Caco-2 (cell line): Measurements from ENCODE around the gene SDCBP2. TPM values are rescaled to one million over a fixed set of nuclear protein-coding genes. Genes with fewer than 3 reads are reported as not detected.

Experiments used
- BruUV-seq: library from RNA; stranded (reverse); fragments of 400-500 nt; replicated peaks from 2 replicates; lab custom pipeline; 2021; lab: Mats Ljungman, UMichigan
- CTCF ChIA-PET: fragments of 300-600 bp; sonication (Branson Sonifier 250); formaldehyde crosslinking; loops from one replicate; lab custom pipeline; 2022; ENCODE audit warnings: antibody characterized with exemption; lab: Charles Lee
- POLR2A ChIA-PET: fragments of 300-600 bp; sonication (Branson Sonifier 250); formaldehyde crosslinking; loops from one replicate; lab custom pipeline; 2022; ENCODE audit warnings: antibody characterized with exemption; lab: Charles Lee
- DNase-seq, 2 experiments: peaks; one replicate each; pipeline versions ENCODE4 v3.0.0 to v3.0.0-alpha.2; 2020 to 2022
- H3K27me3 ChIP-seq: replicated peaks from 2 replicates; pipeline ENCODE4 v1.6.0; 2011; ENCODE audit warnings: low read length; ENCODE audit not compliant: control insufficient read depth, insufficient read depth
- H3K36me3 ChIP-seq: 2 replicates; pipeline ENCODE4 v1.5.1; 2011; ENCODE audit warnings: low read length; ENCODE audit not compliant: control insufficient read depth, insufficient read depth
- H3K4me1 ChIP-seq: fragments of 250-450 bp; sonication (Bioruptor Pico); 2 replicates; pipeline ENCODE4 v1.5.1; 2020; ENCODE audit warnings: mild to moderate bottlenecking
- H3K4me3 ChIP-seq: 2 replicates; pipeline ENCODE4 v1.5.1; 2011; ENCODE audit warnings: low read depth, mild to moderate bottlenecking, control low read depth, low read length
- H3K9me3 ChIP-seq: fragments of 250-450 bp; sonication (Bioruptor Pico); 2 replicates; pipeline ENCODE4 v1.5.1; 2020; ENCODE audit warnings: mild to moderate bottlenecking, moderate library complexity
- H3K27ac Mint-ChIP-seq: one replicate; pipeline ENCODE4 v1.8.0; 2022; ENCODE audit warnings: mixed read lengths; ENCODE audit not compliant: unreplicated experiment
- H3K27me3 Mint-ChIP-seq: one replicate; pipeline ENCODE4 v1.8.0; 2022; ENCODE audit warnings: mixed read lengths; ENCODE audit not compliant: insufficient read depth, unreplicated experiment
- H3K36me3 Mint-ChIP-seq: one replicate; pipeline ENCODE4 v1.8.0; 2022; ENCODE audit warnings: mild to moderate bottlenecking, mixed read lengths; ENCODE audit not compliant: insufficient read depth, unreplicated experiment
- H3K4me1 Mint-ChIP-seq: one replicate; pipeline ENCODE4 v1.8.0; 2022; ENCODE audit warnings: low read depth, mixed read lengths; ENCODE audit not compliant: unreplicated experiment
- H3K4me3 Mint-ChIP-seq: one replicate; pipeline ENCODE4 v1.8.0; 2022; ENCODE audit warnings: mild to moderate bottlenecking, moderate library complexity, mixed read lengths; ENCODE audit not compliant: unreplicated experiment
- H3K9me3 Mint-ChIP-seq: one replicate; pipeline ENCODE4 v1.8.0; 2022; ENCODE audit warnings: mixed read lengths; ENCODE audit not compliant: unreplicated experiment
- CTCF ChIP-seq, 2 experiments: fragments of 200-600 bp in 1 of 2; IDR thresholded peaks; 1 replicate in 1 of 2; 2 replicates in 1 of 2; pipeline versions ENCODE4 v1.5.1 to v1.8.0; 2011 to 2022; ENCODE audit warnings: antibody characterized with exemption in 1 of 2, control low read depth in 1 of 2, inconsistent platforms in 1 of 2, low read depth in 1 of 2, low read length in 1 of 2, mild to moderate bottlenecking in 1 of 2, moderate library complexity in 1 of 2; ENCODE audit not compliant: insufficient read depth in 1 of 2, severe bottlenecking in 1 of 2, unreplicated experiment in 1 of 2
- intact Hi-C: fragments of 100-400 bp; cut with micrococcal nuclease; formaldehyde crosslinking; loops from one replicate; pipeline ENCODE4 v1.10.0; 2022; ENCODE audit not compliant: unreplicated experiment
- total RNA-seq: library from RNA; stranded (reverse); gene quantifications from 2 replicates; pipeline ENCODE4 v1.2.3, GENCODE V29; 2022

The SDCBP2 gene
- total RNA-seq, 1 experiment from 2014 or later: 2.0 TPM

- Mint-ChIP-seq H3K4me1 (no peaks in the 10 kb centered on the region), H3K4me3 (no peak overlapping the region), H3K36me3 (no peaks in the 10 kb centered on the region), H3K27me3 (peaks cover 7% of the 10 kb centered on the region), H3K27ac (no peak overlapping the region), H3K9me3 (no peaks in the 10 kb centered on the region)
- no TSS peak for BruUV-seq
- Histone ChIP-seq H3K36me3 (no peaks in the 10 kb centered on the region), H3K4me1 (no peaks in the 10 kb centered on the region), H3K4me3 (no peak overlapping the region), H3K27me3 (0 out of 2 replicates have a peak, but pooled peaks cover 2% of the 10 kb centered on the region), H3K9me3 (no peaks in the 10 kb centered on the region)
- intact Hi-C loops: no loop called here
- no peak for DNase-seq
- no peak for TF ChIP-seq CTCF (IDR thresholded peaks at IDR 0.05; ENCODE audit: insufficient read depth in 1 of 2, low read depth in 1 of 2, low read length in 1 of 2, severe bottlenecking in 1 of 2, unreplicated experiment in 1 of 2)
- ChIA-PET CTCF (no interaction called here), POLR2A (no interaction called here)
Observed at GRCh38 chr20:1286267-1287024, 42.5 kb downstream of the SDCBP2 start.

- H3K27ac Mint-ChIP-seq: no peak overlapping the region
- intact Hi-C loops: no loop called here
- DNase-seq: peak in 1 of 2 experiments; percentile 25
- H3K9me3 ChIP-seq: no peaks in the 10 kb centered on the region
- H3K36me3 ChIP-seq: no peaks in the 10 kb centered on the region
- H3K36me3 Mint-ChIP-seq: no peaks in the 10 kb centered on the region
- H3K4me3 Mint-ChIP-seq: no peak overlapping the region
- POLR2A ChIA-PET: no interaction called here
- no peak overlapping the region for H3K4me3 ChIP-seq
- H3K9me3 Mint-ChIP-seq: no peaks in the 10 kb centered on the region
- H3K4me1 ChIP-seq: no peaks in the 10 kb centered on the region
- CTCF ChIA-PET: no interaction called here
- H3K27me3 ChIP-seq: 0 out of 2 replicates have a peak, but pooled peaks cover 2% of the 10 kb centered on the region
- H3K27me3 Mint-ChIP-seq: peaks cover 7% of the 10 kb centered on the region
- no peak for TF ChIP-seq CTCF (IDR thresholded peaks at IDR 0.05; ENCODE audit: insufficient read depth in 1 of 2, low read depth in 1 of 2, low read length in 1 of 2, severe bottlenecking in 1 of 2, unreplicated experiment in 1 of 2)
- no peaks in the 10 kb centered on the region for H3K4me1 Mint-ChIP-seq
- BruUV-seq: no TSS peak
Observed at GRCh38 chr20:1283522-1284510, 45.1 kb downstream of the SDCBP2 start.

GRCh38 chr20:1282966-1283365 lies 46.0 kb downstream of the SDCBP2 start:
- ChIA-PET POLR2A (no interaction called here), CTCF (no interaction called here)
- Mint-ChIP-seq H3K4me1 (no peaks in the 10 kb centered on the region), H3K36me3 (no peaks in the 10 kb centered on the region), H3K27ac (no peak overlapping the region), H3K4me3 (no peak overlapping the region), H3K27me3 (peaks cover 7% of the 10 kb centered on the region), H3K9me3 (no peaks in the 10 kb centered on the region)
- TF ChIP-seq CTCF (IDR thresholded peaks at IDR 0.05; ENCODE audit: insufficient read depth in 1 of 2, low read depth in 1 of 2, low read length in 1 of 2, severe bottlenecking in 1 of 2, unreplicated experiment in 1 of 2): no peak
- H3K36me3 ChIP-seq: no peaks in the 10 kb centered on the region
- H3K4me3 ChIP-seq: no peak overlapping the region
- intact Hi-C loops: no loop called here
- 0 out of 2 replicates have a peak, but pooled peaks cover 2% of the 10 kb centered on the region for H3K27me3 ChIP-seq
- no TSS peak for BruUV-seq
- no peak for DNase-seq
- H3K9me3 ChIP-seq: no peaks in the 10 kb centered on the region
- no peaks in the 10 kb centered on the region for H3K4me1 ChIP-seq
